HG02588 (cell line): Measurements from ENCODE around the gene KRR1.
A peak's percentile ranks its signal among the peaks of the same experiment; 100 is the strongest.

Experiments used
- ATAC-seq: cut with Tn5 transposase; IDR thresholded peaks from one replicate; pipeline ENCODE4 v1.9.1; 2021; ENCODE audit warnings: mild to moderate bottlenecking, moderate library complexity; ENCODE audit not compliant: unreplicated experiment

Gene KRR1

GRCh38 chr12:75511116-75512048 lies at the start of gene KRR1:
Gene KRR1 (minus strand): TSS chr12:75511609. CDS start chr12:75511597, 12 bp downstream.
- ATAC-seq: peak; percentile 97

GRCh38 chr12:75560167-75560566 lies 48.8 kb upstream of the KRR1 start:
- no peak for ATAC-seq

DNA sequence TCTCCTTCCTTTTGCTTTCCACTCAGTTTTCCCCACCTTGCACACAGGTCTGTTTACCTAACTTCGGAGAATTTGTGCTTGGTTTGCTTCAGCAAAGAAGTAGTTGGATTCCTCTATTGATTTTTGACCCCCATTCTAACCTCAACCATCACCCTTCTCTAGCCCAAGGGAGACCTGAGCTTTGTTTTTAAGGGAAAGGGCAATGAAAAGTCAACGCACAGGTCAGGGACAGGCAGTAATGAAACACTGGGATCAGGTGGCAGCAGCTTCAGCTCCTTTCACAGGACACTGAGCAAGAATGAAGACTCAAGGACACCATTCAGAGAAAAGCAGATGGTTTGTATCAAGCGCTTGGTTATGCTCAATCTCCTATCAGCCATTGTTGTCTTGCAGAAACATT lies 46.9 kb upstream of the KRR1 start:
- no peak for ATAC-seq

- no peak for ATAC-seq
These were observed 45.0 kb upstream of the KRR1 start for GRCh38 chr12:75556311-75556899.

GRCh38 chr12:75554556-75554880 lies 43.1 kb upstream of the KRR1 start:
- ATAC-seq: no peak

DNA sequence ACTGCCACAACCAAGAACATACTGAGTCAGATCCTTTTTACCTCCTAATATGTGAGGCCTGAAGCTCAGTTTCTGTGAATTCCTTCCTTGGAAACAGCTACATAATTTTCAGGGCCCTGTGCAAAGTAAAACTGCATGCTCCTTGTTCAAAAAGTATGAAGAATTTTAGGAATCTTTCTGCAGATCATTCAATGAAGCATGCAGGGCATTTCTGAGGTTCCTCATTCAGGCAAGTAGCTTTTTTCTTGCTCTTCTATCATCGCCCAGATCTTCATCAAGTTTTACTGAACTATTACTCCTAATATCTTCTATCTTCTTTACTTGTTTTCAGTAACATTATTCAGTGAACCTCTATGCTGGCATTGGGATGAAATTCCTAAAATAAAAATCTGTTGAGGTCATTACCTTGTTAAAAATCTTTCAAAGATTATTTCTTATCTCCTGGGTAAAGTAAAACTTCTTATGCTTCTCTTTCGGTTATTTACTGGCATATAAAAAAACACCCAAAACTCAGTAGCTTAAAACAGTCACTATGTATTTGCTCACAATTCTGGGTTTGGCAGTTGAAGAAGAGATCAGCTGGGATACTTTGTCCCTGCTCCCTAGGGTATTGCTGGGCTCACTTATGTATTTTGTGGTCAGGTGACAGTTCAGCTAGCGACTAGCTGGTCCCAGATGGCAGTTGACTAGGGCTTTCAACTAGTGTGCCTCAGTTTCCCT lies 42.6 kb upstream of the KRR1 start:
- no peak for ATAC-seq

DNA sequence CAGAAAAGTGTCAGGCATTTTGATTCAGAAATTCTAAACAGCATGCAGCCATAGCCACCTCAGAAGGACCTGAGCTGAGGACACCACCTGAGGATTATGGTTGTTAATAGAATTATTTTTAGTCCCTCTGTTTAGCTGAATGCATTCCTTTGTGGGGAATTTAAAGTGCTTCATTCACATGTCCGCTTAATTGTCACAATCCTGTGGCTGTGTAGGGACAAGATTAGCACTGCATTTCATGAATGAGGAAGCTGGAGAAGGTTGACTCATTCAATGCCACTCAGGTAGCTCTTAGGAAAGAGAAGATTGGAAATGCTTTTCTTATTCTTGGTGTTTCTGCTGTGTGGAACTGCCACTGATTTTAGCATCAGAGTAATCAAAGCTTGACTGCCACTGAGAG lies 42.0 kb upstream of the KRR1 start:
- ATAC-seq: no peak

GRCh38 chr12:75551477-75551876 lies 40.1 kb upstream of the KRR1 start:
- no peak for ATAC-seq

- ATAC-seq: no peak
These were observed 39.2 kb upstream of the KRR1 start for GRCh38 chr12:75550401-75551240.

- no peak for ATAC-seq
These were observed 38.6 kb upstream of the KRR1 start for GRCh38 chr12:75549989-75550388.

- ATAC-seq: no peak
These were observed 37.5 kb upstream of the KRR1 start for GRCh38 chr12:75548879-75549278.

DNA sequence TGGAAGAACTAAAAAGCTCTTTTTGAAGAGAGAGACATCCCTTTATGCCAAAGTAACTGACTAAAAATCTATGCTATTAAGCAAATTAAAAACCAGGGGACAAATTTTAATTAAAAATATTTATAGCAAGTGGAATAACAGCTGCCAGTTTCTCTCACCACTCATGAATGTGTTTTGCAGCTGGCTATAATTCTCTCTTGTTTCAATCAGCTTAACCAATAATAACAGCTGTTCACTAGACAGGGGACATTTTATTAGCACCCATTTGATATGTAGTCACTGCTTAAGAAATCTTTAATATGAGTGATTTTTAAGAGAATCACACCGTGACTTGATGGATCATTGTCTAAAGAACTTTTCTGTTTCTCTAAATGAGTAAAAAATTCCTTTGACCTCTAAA lies 34.2 kb upstream of the KRR1 start:
- ATAC-seq: no peak

- no peak for ATAC-seq
These were observed 32.1 kb upstream of the KRR1 start for GRCh38 chr12:75543529-75543928.

GRCh38 chr12:75542942-75543341 lies 31.5 kb upstream of the KRR1 start:
- no peak for ATAC-seq

DNA sequence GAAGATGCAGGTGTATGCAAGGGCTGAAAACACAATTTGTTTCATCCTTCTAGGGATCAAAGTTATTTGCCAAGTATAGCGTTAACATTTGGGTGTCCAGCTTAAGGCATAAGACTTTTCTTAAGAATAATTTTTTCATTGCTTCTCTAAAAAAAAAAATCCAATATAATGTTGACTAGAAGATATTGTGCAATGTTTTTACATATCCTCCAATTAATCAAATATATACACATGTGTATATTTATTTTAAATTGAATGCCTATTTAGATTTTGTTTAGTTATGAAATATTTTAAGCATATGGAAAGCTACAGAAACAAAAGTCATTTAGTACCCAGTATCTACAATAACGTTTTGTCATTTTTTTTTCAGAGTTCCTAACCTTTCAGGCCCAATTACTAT lies 28.5 kb upstream of the KRR1 start:
- no peak for ATAC-seq

DNA sequence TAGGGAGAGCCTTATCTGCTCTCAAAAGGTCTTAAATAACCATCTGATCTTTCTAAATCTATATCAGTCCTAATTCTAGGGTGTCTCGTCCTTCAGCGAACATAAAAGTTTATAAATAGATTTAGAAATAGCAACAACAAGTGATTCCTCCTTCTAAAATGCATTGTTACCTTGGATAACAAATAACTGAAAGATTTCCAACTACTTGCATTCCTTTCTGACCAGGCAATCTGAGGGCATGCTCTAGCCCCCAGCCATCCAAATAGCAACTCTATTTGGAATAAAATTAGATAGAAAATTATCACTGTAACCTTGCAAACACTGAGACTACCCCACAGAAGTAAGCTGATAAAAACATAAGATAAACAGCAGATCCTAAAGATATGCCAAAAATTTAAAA lies 21.8 kb upstream of the KRR1 start:
- no peak for ATAC-seq

- no peak for ATAC-seq
These were observed 18.4 kb upstream of the KRR1 start for GRCh38 chr12:75529826-75530225.

DNA sequence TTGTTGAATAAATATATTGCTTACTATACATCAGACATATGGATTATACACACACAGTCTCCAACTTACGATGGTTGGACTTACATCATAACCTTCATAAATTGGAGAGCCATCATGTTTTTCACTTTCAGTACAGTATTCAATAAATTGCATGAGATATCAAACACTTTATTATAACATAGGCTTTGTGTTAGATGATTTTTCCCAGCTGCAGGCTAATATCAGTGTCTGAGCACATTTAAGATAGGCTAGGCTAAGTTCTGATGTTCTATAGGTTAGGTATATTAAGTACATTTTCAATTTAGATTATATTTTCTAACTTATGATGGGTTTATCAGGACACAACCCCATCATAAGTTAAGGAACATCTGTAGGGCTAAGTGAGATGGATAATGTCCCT lies 17.9 kb upstream of the KRR1 start:
- no peak for ATAC-seq

- no peak for ATAC-seq
These were observed 17.3 kb upstream of the KRR1 start for GRCh38 chr12:75528692-75529091.

DNA sequence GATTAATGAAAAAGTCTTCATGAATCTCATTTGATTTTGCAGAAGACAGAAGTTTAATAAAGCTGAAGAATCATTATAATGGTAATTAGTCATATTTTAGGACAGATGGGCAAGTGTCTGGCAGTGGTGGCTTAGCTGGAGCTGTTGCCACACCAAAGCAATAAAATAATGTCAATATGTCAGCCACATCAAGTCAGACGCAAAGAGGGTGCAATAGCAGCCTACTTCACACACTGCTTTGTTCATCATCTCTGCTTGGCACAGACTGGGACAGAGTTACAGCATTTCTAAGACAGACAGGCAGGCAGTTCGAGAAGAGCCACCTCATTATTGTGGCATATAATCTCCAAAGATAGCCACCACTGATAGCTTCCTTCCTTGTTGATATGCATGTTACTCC lies 16.9 kb upstream of the KRR1 start:
- no peak for ATAC-seq
